MM.1S (cell line): Measurements from ENCODE around the gene DHCR7.

Source experiments
- DNase-seq: peaks from one replicate; pipeline ENCODE4 v3.0.0-alpha.2; 2015
- H2AFZ ChIP-seq: fragments of 300-600 bp; sonication (generic); 2 replicates; pipeline ENCODE4 v1.6.0; 2016; ENCODE audit warnings: antibody characterized with exemption, low read length
- H3F3A ChIP-seq: fragments of 300-600 bp; sonication (generic); 2 replicates; pipeline ENCODE4 v1.6.1; 2016; ENCODE audit warnings: mild to moderate bottlenecking, antibody characterized with exemption, low read length, moderate library complexity, mixed read lengths; ENCODE audit not compliant: insufficient read depth
- H3K27ac ChIP-seq: fragments of 300-600 bp; sonication (generic); 2 replicates; pipeline ENCODE4 v1.5.1; 2016; ENCODE audit warnings: mild to moderate bottlenecking, low read length
- H3K27me3 ChIP-seq: fragments of 300-600 bp; sonication (generic); replicated peaks from 2 replicates; pipeline ENCODE4 v1.6.0; 2016; ENCODE audit warnings: low read length; ENCODE audit not compliant: insufficient read depth
- H3K36me3 ChIP-seq: fragments of 300-600 bp; sonication (generic); replicated peaks from 2 replicates; pipeline ENCODE4 v1.6.1; 2016; ENCODE audit warnings: mild to moderate bottlenecking, low read length, mixed read lengths; ENCODE audit not compliant: insufficient read depth
- H3K4me1 ChIP-seq: fragments of 300-600 bp; sonication (generic); 2 replicates; pipeline ENCODE4 v1.6.1; 2016; ENCODE audit warnings: low read length, mixed read lengths
- H3K4me2 ChIP-seq: fragments of 300-600 bp; sonication (generic); 2 replicates; pipeline ENCODE4 v1.6.0; 2016; ENCODE audit warnings: low read depth, low read length
- H3K4me3 ChIP-seq: fragments of 300-600 bp; sonication (generic); 2 replicates; pipeline ENCODE4 v1.5.1; 2016; ENCODE audit warnings: low read length, mixed read lengths
- H3K79me2 ChIP-seq: fragments of 300-600 bp; sonication (generic); 2 replicates; pipeline ENCODE4 v1.6.1; 2016; ENCODE audit warnings: mixed run types, low read length, mixed read lengths
- H3K9ac ChIP-seq: fragments of 300-600 bp; sonication (generic); 2 replicates; pipeline ENCODE4 v1.6.1; 2016; ENCODE audit warnings: low read length, mixed read lengths
- H3K9me2 ChIP-seq: fragments of 300-600 bp; sonication (generic); replicated peaks from 2 replicates; pipeline ENCODE4 v1.6.1; 2016; ENCODE audit warnings: mild to moderate bottlenecking, low read length, mixed read lengths; ENCODE audit not compliant: insufficient read depth
- H3K9me3 ChIP-seq: fragments of 300-600 bp; sonication (generic); replicated peaks from 2 replicates; pipeline ENCODE4 v1.6.1; 2016; ENCODE audit warnings: mild to moderate bottlenecking, low read length, mixed read lengths; ENCODE audit not compliant: insufficient read depth
- H4K20me1 ChIP-seq: fragments of 300-600 bp; sonication (generic); 2 replicates; pipeline ENCODE4 v1.6.1; 2016; ENCODE audit warnings: mild to moderate bottlenecking, low read length, moderate library complexity, mixed read lengths; ENCODE audit not compliant: insufficient read depth
- CTCF ChIP-seq: fragments of 300-600 bp; sonication (generic); IDR thresholded peaks from 2 replicates; pipeline ENCODE4 v1.5.1; 2016; ENCODE audit warnings: antibody characterized with exemption, low read length, mixed read lengths
- EZH2 ChIP-seq: fragments of 300-600 bp; sonication (generic); optimal IDR thresholded peaks from 2 replicates; pipeline ENCODE3; 2017; ENCODE audit warnings: low read depth, mild to moderate bottlenecking, antibody characterized with exemption, low read length, mixed read lengths
- EZH2phosphoT487 ChIP-seq: fragments of 300-600 bp; sonication (generic); IDR thresholded peaks from 2 replicates; pipeline ENCODE4 v1.6.1; 2018; ENCODE audit warnings: antibody characterized with exemption, low read length

The DHCR7 gene

GRCh38 chr11:71430166-71430565 lies 18.0 kb downstream of the DHCR7 start:
- no peaks in the 10 kb centered on the region for H3F3A ChIP-seq
- no peak overlapping the region for H2AFZ ChIP-seq
- peaks cover 48% of the 10 kb centered on the region for H3K27me3 ChIP-seq
- H3K79me2 ChIP-seq: no peaks in the 10 kb centered on the region
- TF ChIP-seq EZH2 (no peak), CTCF (no peak), EZH2phosphoT487 (no peak)
- no peak overlapping the region for H3K4me2 ChIP-seq
- no peak overlapping the region for H3K4me3 ChIP-seq
- H4K20me1 ChIP-seq: no peaks in the 10 kb centered on the region
- DNase-seq: no peak
- no peaks in the 10 kb centered on the region for H3K4me1 ChIP-seq
- H3K9ac ChIP-seq: no peak overlapping the region
- no peaks in the 10 kb centered on the region for H3K36me3 ChIP-seq
- H3K27ac ChIP-seq: no peak overlapping the region
- no peaks in the 10 kb centered on the region for H3K9me3 ChIP-seq
- H3K9me2 ChIP-seq: no peaks in the 10 kb centered on the region

GRCh38 chr11:71429701-71430100 lies 18.5 kb downstream of the DHCR7 start:
- H3K36me3 ChIP-seq: no peaks in the 10 kb centered on the region
- no peak overlapping the region for H3K4me2 ChIP-seq
- peaks cover 50% of the 10 kb centered on the region for H3K27me3 ChIP-seq
- H3K79me2 ChIP-seq: no peaks in the 10 kb centered on the region
- no peak overlapping the region for H3K27ac ChIP-seq
- H3K9me3 ChIP-seq: no peaks in the 10 kb centered on the region
- H3K4me1 ChIP-seq: no peaks in the 10 kb centered on the region
- DNase-seq: no peak
- H3K4me3 ChIP-seq: no peak overlapping the region
- H3K9ac ChIP-seq: no peak overlapping the region
- no peaks in the 10 kb centered on the region for H4K20me1 ChIP-seq
- no peaks in the 10 kb centered on the region for H3F3A ChIP-seq
- TF ChIP-seq EZH2phosphoT487 (no peak), EZH2 (no peak), CTCF (no peak)
- H2AFZ ChIP-seq: no peak overlapping the region
- H3K9me2 ChIP-seq: no peaks in the 10 kb centered on the region

DNA sequence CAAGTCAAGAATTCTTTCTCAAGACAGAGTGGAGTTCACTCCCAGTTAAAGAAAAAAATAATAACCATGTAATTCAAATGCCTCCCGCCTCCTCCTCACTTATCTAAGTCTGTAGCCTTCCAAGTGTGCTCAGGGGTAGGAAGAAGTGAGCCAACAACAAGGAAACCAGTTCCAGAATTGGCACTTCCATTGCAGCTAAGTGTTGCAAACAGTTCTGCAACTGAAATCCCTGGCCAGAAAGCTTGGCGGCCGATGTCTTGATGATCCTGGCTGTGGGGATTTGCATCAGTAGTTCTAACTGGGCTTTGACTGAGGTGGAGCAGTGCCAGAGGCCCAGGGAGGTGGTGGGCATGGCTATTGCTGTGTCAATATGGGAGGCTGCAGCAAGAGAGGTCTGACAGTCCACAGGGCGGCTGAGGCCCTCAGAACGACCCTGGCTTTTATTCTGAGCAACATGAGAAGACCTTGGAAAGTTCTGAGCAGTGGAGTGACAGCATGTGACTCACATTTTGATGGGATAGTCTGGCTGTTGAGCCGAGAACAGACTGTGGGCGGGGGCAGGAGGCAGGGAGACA lies 19.2 kb downstream of the DHCR7 start:
- H3K27me3 ChIP-seq: peaks cover 54% of the 10 kb centered on the region
- no peak overlapping the region for H3K9ac ChIP-seq
- no peak overlapping the region for H2AFZ ChIP-seq
- H3K9me2 ChIP-seq: no peaks in the 10 kb centered on the region
- no peaks in the 10 kb centered on the region for H4K20me1 ChIP-seq
- H3K36me3 ChIP-seq: no peaks in the 10 kb centered on the region
- no peak overlapping the region for H3K27ac ChIP-seq
- no peak for TF ChIP-seq CTCF
- no peak for TF ChIP-seq EZH2
- no peak for TF ChIP-seq EZH2phosphoT487
- no peaks in the 10 kb centered on the region for H3K9me3 ChIP-seq
- no peaks in the 10 kb centered on the region for H3F3A ChIP-seq
- no peaks in the 10 kb centered on the region for H3K4me1 ChIP-seq
- DNase-seq: no peak
- no peak overlapping the region for H3K4me3 ChIP-seq
- H3K4me2 ChIP-seq: no peak overlapping the region
- no peaks in the 10 kb centered on the region for H3K79me2 ChIP-seq
